HG03571 (cell line): ENCODE results near the gene LRRC3.

Experiments used
- ATAC-seq: cut with Tn5 transposase; IDR thresholded peaks from one replicate; pipeline ENCODE4 v1.9.1; 2021; ENCODE audit not compliant: unreplicated experiment

Gene LRRC3

GRCh38 chr21:44423941-44424607, 31.2 kb upstream of the LRRC3 start:
- ATAC-seq: no peak

GRCh38 chr21:44424608-44425306, 30.6 kb upstream of the LRRC3 start:
- no peak for ATAC-seq

GRCh38 chr21:44425307-44425894, 29.9 kb upstream of the LRRC3 start:
- ATAC-seq: no peak

GRCh38 chr21:44425895-44426662, 29.2 kb upstream of the LRRC3 start:
- no peak for ATAC-seq

- no peak for ATAC-seq
Observed at GRCh38 chr21:44426663-44427191, 28.6 kb upstream of the LRRC3 start.

GRCh38 chr21:44427241-44428120, 27.8 kb upstream of the LRRC3 start:
- no peak for ATAC-seq

- ATAC-seq: no peak
Observed at GRCh38 chr21:44428281-44428960, 26.9 kb upstream of the LRRC3 start.

GRCh38 chr21:44429894-44430293, 25.4 kb upstream of the LRRC3 start:
- ATAC-seq: no peak

GRCh38 chr21:44431300-44431699, 24.0 kb upstream of the LRRC3 start:
- no peak for ATAC-seq

GRCh38 chr21:44432841-44433790, 22.2 kb upstream of the LRRC3 start:
- no peak for ATAC-seq

GRCh38 chr21:44433791-44434567, 21.3 kb upstream of the LRRC3 start:
- no peak for ATAC-seq

GRCh38 chr21:44434568-44434925, 20.8 kb upstream of the LRRC3 start:
- no peak for ATAC-seq

GRCh38 chr21:44434936-44435635, 20.2 kb upstream of the LRRC3 start:
- ATAC-seq: no peak

- ATAC-seq: no peak
Observed at GRCh38 chr21:44436111-44436611, 19.1 kb upstream of the LRRC3 start.

- ATAC-seq: no peak
Observed at GRCh38 chr21:44436958-44437357, 18.4 kb upstream of the LRRC3 start.

- no peak for ATAC-seq
Observed at GRCh38 chr21:44437371-44437695, 18.0 kb upstream of the LRRC3 start.

- ATAC-seq: no peak
Observed at GRCh38 chr21:44437696-44438431, 17.4 kb upstream of the LRRC3 start.
